ENCODE measurements around the gene RABAC1.

DNA sequence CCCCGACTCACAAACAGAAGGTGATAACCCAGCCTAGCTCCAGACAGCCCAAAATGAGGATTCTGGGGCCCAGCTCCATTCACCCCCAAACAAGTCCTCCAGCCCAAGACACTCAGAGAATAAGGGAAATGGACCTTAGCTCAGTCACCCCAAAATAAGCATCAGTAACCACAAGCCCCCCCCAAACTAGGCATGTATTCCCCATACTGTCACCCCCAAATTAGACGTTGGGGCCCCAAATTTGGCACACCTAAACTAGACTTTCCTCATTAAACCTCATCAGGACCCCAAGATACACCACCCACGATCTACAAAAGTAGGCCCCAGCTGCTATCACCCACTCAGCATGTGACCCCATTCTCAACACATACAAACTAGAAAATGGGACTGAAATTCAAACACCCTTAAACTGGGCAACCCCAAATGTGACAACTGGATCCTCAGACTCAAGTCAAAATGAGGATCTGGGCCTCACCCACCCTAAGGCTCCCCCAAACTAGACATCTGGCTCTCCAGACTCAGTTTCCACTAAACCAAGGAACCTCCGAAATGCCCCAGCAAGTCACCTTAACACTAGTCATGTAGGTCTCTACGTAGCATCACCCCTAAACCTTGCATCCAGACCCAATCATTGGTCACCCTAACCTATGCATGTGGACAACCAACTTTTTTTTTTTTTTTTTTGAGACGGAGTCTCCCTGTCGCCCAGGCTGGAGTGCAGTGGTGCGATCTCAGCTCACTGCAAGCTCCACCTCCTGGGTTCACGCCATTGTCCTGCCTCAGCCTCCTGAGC is 17.5 kb downstream of the RABAC1 start:
- no peak for TF ChIP-seq EZH2 (optimal IDR thresholded peaks at IDR 0.05; ENCODE audit: low read depth, low read length)
- TF ChIP-seq, protein P1, sequence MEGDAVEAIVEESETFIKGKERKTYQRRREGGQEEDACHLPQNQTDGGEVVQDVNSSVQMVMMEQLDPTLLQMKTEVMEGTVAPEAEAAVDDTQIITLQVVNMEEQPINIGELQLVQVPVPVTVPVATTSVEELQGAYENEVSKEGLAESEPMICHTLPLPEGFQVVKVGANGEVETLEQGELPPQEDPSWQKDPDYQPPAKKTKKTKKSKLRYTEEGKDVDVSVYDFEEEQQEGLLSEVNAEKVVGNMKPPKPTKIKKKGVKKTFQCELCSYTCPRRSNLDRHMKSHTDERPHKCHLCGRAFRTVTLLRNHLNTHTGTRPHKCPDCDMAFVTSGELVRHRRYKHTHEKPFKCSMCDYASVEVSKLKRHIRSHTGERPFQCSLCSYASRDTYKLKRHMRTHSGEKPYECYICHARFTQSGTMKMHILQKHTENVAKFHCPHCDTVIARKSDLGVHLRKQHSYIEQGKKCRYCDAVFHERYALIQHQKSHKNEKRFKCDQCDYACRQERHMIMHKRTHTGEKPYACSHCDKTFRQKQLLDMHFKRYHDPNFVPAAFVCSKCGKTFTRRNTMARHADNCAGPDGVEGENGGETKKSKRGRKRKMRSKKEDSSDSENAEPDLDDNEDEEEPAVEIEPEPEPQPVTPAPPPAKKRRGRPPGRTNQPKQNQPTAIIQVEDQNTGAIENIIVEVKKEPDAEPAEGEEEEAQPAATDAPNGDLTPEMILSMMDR (IDR thresholded peaks at IDR 0.05; ENCODE audit: low read length): no peak

Measured in MM.1S (cell line).